HepG2 (cell line): ENCODE results near the gene PCBD1. TPM values are rescaled to one million over a fixed set of nuclear protein-coding genes. Genes with fewer than 3 reads are reported as not detected.
A peak's percentile ranks its signal among the peaks of the same experiment; 100 is the strongest.

Source experiments
- ARNTL ChIP-seq: sonication (generic); formaldehyde crosslinking; IDR thresholded peaks from 2 replicates; pipeline ENCODE4 v1.4.0; 2020; ENCODE audit warnings: mild to moderate bottlenecking, missing genetic modification reagents
- DMAP1 ChIP-seq: IDR thresholded peaks from 2 replicates; pipeline ENCODE4 v1.6.1; 2016
- EED ChIP-seq: sonication (generic); formaldehyde crosslinking; IDR thresholded peaks from 2 replicates; pipeline ENCODE4 v1.5.0; 2020; ENCODE audit warnings: mild to moderate bottlenecking, missing genetic modification reagents
- ETS1 ChIP-seq: sonication (generic); formaldehyde crosslinking; IDR thresholded peaks from 2 replicates; pipeline ENCODE4 v1.4.0; 2020; ENCODE audit warnings: missing genetic modification reagents
- GLI4 ChIP-seq: sonication (generic); formaldehyde crosslinking; IDR thresholded peaks from 2 replicates; pipeline ENCODE4 v1.5.1; 2020; ENCODE audit warnings: missing genetic modification reagents, mild to moderate bottlenecking, moderate library complexity, borderline replicate concordance
- MED13 ChIP-seq: sonication (generic); formaldehyde crosslinking; IDR thresholded peaks from 2 replicates; pipeline ENCODE4 v1.5.0; 2020; ENCODE audit warnings: missing genetic modification reagents
- NCOA2 ChIP-seq: sonication (generic); formaldehyde crosslinking; IDR thresholded peaks from 2 replicates; pipeline ENCODE4 v1.8.0; 2022; ENCODE audit warnings: inconsistent platforms
- PBX3 ChIP-seq: sonication (generic); formaldehyde crosslinking; IDR thresholded peaks from 2 replicates; pipeline ENCODE4 v1.8.1; 2023; ENCODE audit warnings: missing genetic modification reagents, inconsistent platforms, borderline replicate concordance
- PHB2 ChIP-seq: fragments of 450-650 bp; IDR thresholded peaks from 2 replicates; pipeline ENCODE4 v1.6.1; 2018; ENCODE audit not compliant: partially characterized antibody
- RBM39 ChIP-seq: fragments of 200-400 bp; formaldehyde crosslinking; IDR thresholded peaks from one replicate; pipeline ENCODE4 v1.6.1; 2018; ENCODE audit warnings: antibody characterized with exemption, mild to moderate bottlenecking, low read depth, low read length; ENCODE audit not compliant: poor library complexity, severe bottlenecking
- RERE ChIP-seq: IDR thresholded peaks from 2 replicates; pipeline ENCODE4 v1.6.1; 2016; ENCODE audit warnings: low read depth, missing genetic modification reagents, missing compliant biosample characterization
- SMARCC2 ChIP-seq: fragments of 450-650 bp; IDR thresholded peaks from 2 replicates; pipeline ENCODE4 v1.6.1; 2017; ENCODE audit warnings: antibody characterized with exemption, mild to moderate bottlenecking
- TAF15 ChIP-seq: fragments of 200-400 bp; formaldehyde crosslinking; IDR thresholded peaks from one replicate; pipeline ENCODE4 v1.6.1; 2018; ENCODE audit warnings: mild to moderate bottlenecking, low read depth, low read length; ENCODE audit not compliant: poor library complexity, severe bottlenecking
- TOE1 ChIP-seq: sonication (generic); formaldehyde crosslinking; IDR thresholded peaks from 2 replicates; pipeline ENCODE4 v1.4.0; 2020; ENCODE audit warnings: mild to moderate bottlenecking, missing genetic modification reagents
- ZGPAT ChIP-seq: IDR thresholded peaks from 2 replicates; pipeline ENCODE4 v1.6.1; 2016; ENCODE audit warnings: mild to moderate bottlenecking
- ZNF124 ChIP-seq: sonication (generic); formaldehyde crosslinking; IDR thresholded peaks from 2 replicates; pipeline ENCODE4 v1.4.0; 2020; ENCODE audit warnings: missing genetic modification reagents
- ZNF343 ChIP-seq: sonication (generic); formaldehyde crosslinking; IDR thresholded peaks from 2 replicates; pipeline ENCODE4 v1.4.0; 2020; ENCODE audit warnings: mild to moderate bottlenecking, missing genetic modification reagents
- ZNF382 ChIP-seq: sonication (generic); formaldehyde crosslinking; IDR thresholded peaks from 2 replicates; pipeline ENCODE4 v1.5.0; 2020; ENCODE audit warnings: missing genetic modification reagents, mild to moderate bottlenecking, borderline replicate concordance
- polyA plus RNA-seq, 8 experiments: library from polyadenylated mRNA; depleted of rRNA in 3 of 8; stranded (reverse) in 7 of 8; unstranded in 1 of 8; fragments of >200 nt; fragmentation: Illumina TruSeq in 4 of 8; extraction: Trizol in 4 of 8; gene quantifications; 2 replicates each; pipeline versions ENCODE4 v1.2.1 to v1.2.3, GENCODE V29; 2011 to 2016; ENCODE audit warnings: low read depth in 4 of 8, missing spikeins in 1 of 8, mixed read lengths in 1 of 8; ENCODE audit not compliant: insufficient read depth in 1 of 8
- total RNA-seq, 5 experiments: library from RNA; depleted of rRNA; stranded (reverse); fragments of >200 nt; fragmentation: Illumina TruSeq; extraction: Trizol; gene quantifications; 2 replicates each; pipeline ENCODE4 v1.2.3, GENCODE V29; 2016; ENCODE audit warnings: low read depth in 1 of 5

PCBD1 gene
- total and polyA plus RNA-seq, 2 of the 13 experiments (the other 11 are each of a cell fraction or from before 2014, with no cell fraction given): 95.3 to 168 TPM

GRCh38 chr10:70887804-70888800 is at the start of gene PCBD1 (continued):
- TF ChIP-seq RERE (CRISPR knock-in tag) (no peak), MED13 (CRISPR knock-in tag) (peak; percentile 15; the same call in 1 of the 2 replicates), ZGPAT (peak; percentile 69; the same call in 1 of the 2 replicates), ETS1 (CRISPR knock-in tag) (no peak), TOE1 (no peak), ZNF382 (CRISPR knock-in tag) (no peak), ARNTL (CRISPR knock-in tag) (peak; percentile 91), DMAP1 (CRISPR knock-in tag) (peak; percentile 72; the same call in 1 of the 2 replicates), ZNF343 (0 out of 2 replicates have a peak, but pooled peaks have one; percentile 50), NCOA2 (CRISPR knock-in tag) (0 out of 2 replicates have a peak, but pooled peaks have one; percentile 17), SMARCC2 (no peak), PBX3 (no peak), ZNF124 (0 out of 2 replicates have a peak, but pooled peaks have one; percentile 17), GLI4 (CRISPR knock-in tag) (no peak), TAF15 (no peak), RBM39 (peak; percentile 49), EED (peak; percentile 42; the same call in 1 of the 2 replicates), PHB2 (no peak)
